NK-92 (cell line): ENCODE data around the gene GRIA4.
"Not testable (repeated sequence)": the region's sequence is repeated elsewhere in the genome, so short reads cannot be mapped to it uniquely, and the experiment has no call there.

ENCODE experiments used
- DNase-seq: peaks from one replicate; lab custom pipeline; 2025; ENCODE audit not compliant: unreplicated experiment; lab: John Stamatoyannopoulos, UW

The GRIA4 gene

GRCh38 chr11:105856954-105857353, 247.1 kb downstream of the GRIA4 start:
- no peak for DNase-seq

DNA sequence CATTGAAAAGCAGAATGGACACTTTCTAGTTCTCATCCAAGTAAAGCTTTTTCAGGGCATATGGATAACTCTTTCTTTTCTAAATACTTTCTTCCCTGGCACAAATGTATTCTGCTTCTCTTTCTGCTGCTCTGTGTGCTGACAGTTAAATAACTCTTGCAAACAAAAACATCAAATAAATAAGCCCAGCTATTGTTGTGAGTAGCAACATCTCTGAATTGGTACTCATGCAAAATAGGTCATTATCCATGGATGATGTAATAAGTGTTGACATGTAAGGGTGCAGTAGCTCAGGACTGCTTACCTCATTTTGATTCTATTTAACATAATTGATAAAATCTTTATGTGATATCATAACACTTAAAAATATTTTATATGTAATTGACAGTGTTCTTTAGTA, 247.9 kb downstream of the GRIA4 start:
- DNase-seq: no peak

GRCh38 chr11:105858841-105859240, 249.0 kb downstream of the GRIA4 start:
- no peak for DNase-seq

- no peak for DNase-seq
These were observed 250.2 kb downstream of the GRIA4 start for GRCh38 chr11:105860105-105860504.

DNA sequence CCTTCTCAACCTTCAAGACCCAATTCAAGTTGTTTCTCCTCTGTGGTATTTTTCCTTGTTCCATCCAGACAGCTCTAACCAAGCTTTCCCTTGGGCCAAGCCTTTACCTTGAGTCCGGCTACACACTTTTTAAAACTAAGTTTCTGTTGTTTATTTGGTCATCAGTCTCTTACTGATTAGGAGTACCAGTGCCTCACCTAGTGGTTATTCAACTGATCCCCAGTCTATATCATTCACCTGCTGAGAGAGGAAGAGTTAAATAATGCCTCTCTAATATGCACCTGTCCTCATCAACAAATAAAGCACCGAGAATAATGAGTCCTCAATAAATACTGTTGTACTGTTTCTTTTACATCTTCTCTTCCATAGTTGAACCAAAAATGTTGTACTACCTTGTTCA, 251.4 kb downstream of the GRIA4 start:
- DNase-seq: no peak

DNA sequence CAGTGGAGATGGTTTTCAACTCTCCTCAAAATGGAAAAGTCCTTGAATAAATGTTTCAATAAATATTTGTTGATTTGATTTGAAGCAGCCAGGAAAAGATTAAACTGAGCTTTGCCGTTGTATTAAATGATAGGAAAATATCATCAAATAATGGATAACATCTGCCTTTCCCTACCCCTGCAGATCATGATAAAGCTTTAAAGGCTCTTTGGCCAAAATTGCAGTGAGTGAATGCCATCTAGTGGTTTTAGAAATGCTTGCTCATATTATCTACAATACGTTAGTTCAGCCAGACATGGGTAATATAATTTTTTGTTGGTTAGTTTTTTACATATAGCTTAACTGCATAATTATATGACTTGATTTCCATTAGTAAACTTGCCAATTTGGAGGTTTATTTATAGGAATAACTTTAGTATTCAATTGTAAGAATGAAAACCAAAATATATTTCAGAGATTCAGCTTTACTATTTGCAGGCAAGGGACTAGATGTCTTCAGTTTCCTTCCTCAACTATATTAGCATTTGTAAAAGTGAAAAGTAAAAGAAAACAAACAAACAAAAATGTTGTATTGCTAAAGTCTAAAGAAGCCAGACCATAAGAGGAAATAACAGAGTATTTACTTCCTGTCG, 253.0 kb downstream of the GRIA4 start:
- no peak for DNase-seq

DNA sequence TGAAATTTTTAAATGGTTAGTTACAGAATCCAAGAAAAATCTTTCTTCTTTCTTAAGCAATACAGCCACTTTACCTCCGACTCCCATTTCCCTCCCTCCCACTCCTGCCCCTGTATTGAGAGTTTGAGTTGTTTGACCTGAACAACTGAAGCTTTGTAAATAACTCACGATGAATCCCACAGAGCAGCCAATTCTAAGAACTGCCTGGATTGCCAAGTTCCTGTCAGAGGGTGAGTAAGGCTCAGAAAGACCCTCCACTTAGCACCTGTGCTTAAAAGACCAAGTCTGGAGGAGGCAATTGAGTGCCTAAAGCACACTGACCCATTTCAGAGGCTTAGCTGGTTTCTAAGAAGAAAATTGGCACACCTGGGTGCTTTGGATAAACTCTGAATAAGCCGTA, 253.7 kb downstream of the GRIA4 start:
- no peak for DNase-seq

- no peak for DNase-seq
These were observed 257.9 kb downstream of the GRIA4 start for GRCh38 chr11:105867742-105868141.

DNA sequence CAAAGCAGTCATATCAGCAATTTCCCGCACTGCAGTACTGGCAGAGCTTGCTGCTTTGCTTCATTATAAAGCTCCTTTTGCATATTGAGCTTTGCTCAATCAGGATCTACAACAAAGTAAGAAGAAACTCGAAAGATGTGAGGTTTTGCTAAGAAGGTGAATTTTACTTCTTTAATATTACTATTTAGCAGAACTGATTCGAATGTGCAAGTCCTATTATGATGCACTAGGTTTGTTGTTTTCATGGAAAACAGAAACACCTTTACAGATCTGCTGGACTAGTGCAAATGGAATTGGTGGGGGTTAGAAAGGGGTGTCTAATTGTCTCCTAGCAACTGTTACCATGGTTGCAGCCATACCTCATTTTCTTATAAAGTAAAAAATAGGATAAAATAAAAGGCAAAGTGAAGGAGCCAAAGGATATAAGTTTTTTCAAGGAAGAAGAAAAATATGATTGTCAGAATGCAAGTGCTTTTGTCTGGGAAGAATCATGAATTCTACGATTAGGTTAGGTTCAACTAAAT, 259.0 kb downstream of the GRIA4 start:
- no peak for DNase-seq

- DNase-seq: no peak
These were observed 260.7 kb downstream of the GRIA4 start for GRCh38 chr11:105870516-105871113.

DNA sequence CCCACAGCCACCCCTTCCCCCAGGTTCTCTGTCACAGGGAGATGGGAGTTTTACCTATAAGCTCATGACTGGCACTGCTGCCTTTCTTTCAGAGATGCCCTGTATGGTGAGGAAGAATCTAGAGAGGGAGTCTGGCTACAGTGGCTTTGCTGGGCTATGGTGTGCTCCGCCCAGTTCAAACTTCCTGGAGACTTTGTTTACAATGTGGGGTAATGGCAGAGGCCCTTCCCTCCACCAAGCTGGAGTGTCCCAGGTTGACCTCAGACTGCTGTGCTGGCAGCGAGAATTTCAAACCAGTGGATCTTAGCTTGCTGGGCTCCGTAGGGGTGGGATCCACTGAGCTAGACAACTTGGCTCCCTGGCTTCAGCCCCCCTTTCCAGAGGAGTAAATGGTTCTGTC, 268.6 kb downstream of the GRIA4 start:
- DNase-seq: no peak

GRCh38 chr11:105878927-105879326, 269.1 kb downstream of the GRIA4 start:
- DNase-seq: not testable (repeated sequence)

DNA sequence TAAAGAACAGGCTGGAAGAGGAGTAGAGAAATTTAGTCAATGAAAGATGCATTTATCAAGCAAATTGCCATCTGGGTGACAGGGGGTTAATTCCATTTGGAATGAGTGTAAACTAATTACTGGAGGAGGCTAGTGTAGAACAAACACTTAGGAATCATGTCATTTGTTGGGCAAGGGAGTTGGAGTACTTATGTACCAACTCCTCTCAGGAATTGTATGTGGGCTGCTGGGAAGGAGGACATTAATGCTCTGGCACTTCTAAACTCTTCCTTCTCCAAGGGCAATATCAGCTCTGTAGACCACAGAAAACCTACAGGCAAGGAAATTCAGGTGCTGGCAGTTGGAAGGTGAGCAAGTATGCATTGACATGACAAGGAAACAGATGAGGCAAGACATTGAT, 271.2 kb downstream of the GRIA4 start:
- no peak for DNase-seq

DNA sequence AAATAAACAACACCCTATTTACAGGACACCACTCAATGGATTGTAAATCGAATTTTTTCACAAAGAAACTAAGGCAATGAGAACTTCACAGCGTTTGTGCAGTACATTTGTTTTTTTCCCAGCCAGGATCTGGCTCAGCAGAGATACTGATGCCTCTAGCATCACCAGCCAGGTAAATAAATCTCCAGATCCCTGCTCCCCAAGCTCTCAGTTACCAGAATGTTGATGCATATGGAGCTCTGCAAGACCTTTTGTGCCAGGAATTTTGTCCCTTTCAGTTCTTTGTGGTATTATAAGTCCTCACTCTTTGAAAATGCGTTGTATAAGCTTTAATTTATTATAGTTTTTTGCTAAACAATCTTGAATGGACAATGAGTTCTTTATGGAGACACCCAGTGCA, 274.6 kb downstream of the GRIA4 start:
- DNase-seq: no peak

DNA sequence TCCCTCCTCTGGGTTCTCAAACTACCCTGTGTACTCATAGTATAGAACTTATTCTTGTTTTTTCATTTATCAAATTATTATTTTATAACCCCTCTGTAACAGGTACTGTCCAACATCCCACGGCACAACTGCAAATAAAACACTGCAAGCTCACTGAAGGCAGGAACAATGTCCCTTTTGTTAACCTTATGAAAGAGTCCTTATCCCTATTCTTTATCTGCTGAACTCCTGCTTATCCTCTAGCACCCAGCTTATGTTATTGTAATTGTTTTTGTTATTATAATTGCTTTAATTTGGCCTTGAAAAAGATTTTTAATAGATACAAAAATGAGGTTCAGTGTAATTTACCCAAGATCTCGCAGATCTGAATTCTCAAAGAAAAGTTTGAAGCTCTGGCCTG, 281.8 kb downstream of the GRIA4 start:
- no peak for DNase-seq

- DNase-seq: no peak
These were observed 287.3 kb downstream of the GRIA4 start for GRCh38 chr11:105897161-105897560.

DNA sequence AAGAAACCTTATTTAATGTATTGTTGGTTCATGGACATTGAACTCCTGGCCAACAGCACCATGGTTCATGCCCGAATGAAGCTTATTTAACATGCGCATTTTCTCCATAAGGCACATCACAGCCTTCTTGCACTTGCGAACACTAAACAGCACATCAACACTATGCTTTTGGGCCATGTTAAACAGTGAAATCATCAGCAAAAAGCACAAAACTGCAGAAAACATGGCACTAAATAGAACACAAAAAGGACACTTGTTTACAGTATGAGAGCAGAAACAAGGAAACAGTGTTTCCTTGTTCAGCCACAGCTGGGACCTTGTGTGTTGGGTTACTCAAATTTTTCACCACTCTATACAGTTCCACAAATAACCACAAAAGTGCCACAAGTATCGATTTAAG, 289.9 kb downstream of the GRIA4 start:
- DNase-seq: no peak

DNA sequence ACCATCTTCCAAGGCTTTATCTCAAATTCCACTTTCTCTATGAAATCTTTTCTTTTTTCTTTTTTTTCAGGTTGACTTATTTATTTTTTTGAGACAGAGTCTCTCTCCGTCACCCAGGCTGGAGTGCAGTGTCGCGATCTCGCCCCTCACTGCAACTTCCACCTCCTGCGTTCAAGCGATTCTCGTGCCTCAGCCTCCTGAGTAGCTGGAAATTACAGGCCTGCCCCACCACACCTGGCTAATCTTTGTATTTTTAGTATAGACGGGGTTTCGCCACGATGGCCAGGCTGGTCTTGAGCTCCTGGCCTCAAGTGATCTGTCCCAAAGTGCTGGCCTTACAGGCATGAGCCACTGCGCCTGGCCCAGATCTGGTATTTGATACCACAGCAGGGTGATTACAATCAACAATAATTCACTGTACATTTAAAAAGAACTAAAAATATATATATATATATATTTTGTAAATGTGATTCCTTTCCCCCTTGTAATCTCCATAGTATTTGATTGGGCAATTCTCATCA, 290.7 kb downstream of the GRIA4 start:
- no peak for DNase-seq

DNA sequence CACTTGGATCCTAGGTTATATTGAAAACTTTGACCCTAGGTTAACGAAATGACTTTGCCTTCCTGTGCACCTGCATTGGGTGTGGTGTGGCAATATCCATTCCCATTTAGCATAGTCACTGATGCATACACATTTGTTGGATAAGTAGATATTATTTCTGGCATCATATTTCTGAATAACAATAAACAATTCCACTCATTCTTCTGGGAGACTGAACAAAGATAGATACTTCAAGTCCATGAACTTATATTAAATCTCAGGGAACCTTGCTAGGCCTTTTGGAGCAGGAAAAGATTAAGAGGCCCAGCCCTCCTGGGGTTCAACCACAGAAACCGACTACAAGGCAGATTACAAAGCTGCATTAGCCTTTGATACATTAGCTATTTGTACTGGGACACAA, 293.2 kb downstream of the GRIA4 start:
- no peak for DNase-seq

DNA sequence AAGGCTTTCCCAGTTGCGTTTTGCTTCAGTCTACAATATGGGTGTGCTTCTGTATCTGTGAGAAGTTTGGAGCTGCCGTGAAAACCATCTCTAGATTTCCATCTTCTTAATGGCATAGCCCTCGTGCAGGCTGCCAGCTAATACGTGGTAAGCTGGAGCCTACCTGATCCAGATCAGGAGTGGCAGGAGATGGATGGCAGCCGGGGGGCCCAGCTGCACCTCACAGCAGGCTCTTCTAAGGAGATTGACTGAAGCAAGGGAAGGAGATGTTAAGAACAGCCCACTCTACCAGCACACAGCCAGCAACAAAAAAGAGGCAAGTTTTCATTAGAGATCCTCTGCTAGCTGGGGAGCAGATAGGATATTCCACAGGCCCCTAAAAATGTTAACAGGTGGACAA, 296.6 kb downstream of the GRIA4 start:
- no peak for DNase-seq

DNA sequence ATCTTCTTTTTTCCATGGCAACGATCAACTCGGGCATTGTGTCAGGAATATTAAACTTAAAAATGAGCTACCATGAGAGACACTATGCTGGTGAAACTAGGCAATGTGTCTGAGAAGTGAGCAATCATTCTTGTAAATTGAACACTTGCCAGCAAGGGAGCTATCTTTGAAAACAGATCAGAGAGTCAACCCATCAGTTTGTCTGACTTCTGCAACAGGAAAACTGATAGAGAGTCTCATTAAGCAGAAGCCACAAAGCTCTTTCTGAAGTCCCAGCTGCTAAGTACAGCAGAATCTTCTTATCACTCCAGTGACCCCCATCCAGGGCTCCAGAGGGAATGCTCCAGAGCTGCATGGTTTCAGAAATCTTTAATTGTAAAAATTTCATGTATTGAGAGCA, 297.4 kb downstream of the GRIA4 start:
- no peak for DNase-seq

- no peak for DNase-seq
These were observed 300.3 kb downstream of the GRIA4 start for GRCh38 chr11:105910095-105910715.
